ENCODE data around the gene PRADC1.

PRADC1 gene

DNA sequence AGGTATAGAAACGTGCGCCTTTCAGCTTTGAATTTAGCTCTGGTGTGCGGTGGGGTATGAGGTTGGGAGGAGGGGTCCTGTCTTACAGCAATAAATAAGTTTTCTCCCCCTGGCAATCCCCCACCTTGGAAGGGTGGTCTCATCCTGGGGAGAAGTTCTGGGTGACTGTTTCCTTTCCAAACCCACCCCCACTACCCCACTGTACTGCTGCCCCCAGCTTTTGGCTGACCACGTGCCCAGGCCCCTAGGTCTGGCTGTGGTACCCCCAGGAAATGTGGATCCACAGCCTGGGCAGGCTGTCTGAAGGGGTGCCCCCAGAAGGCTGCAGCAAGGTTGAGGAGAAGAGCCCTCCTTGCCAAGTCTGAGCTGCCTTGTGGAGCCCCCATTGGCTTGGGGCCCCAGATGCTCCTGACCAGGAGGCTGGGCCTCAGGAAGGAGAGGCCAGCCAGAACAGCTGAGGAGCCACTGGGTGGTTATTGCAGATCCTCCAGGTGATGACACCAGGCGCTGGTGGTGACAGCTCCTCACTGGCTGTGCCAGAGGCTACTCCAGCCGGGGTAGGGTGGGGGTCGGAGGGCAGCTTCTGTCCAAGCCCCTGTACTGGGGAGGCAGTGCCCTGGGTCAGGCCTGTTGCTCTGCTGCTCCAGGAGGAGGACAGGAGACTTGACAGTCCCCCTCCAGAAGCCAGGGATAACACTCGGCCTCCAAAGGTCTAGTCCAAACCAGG is 25.3 kb upstream of the PRADC1 start:
- DNase-seq = no peak

DNA sequence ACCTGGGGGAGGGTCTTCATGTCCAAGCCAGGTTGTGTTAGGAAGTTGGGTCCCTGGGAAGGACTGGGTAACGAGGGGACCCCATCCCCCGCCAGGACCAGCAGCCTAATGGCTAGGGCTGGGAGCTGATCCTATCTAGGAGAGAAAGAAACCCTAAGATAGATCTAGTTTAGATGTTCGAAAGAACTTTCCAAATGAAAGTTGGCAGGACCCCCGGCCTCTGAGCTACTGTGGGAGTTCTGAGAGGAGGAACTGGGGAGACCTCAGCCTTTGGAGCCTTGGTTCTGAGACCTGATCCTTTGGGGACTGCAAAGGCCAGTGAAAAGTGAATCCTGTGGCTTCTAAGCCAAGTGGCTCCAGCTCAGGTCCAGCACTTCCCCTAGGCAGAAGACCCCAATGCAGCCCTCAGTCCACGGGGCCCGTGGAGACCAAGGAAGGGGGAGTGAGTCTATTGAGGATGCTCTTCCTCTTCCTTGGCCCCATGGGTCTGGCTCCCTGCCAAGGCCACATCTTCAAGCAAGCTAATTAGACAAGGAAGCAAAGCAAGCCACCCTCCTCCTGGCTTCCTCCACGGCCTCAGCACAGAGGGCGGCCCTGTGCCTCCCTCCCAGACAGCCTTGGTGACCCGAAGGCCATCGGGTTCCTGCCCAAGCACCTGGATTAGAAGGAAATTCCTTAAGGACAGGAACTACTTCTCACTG is 24.5 kb upstream of the PRADC1 start:
- no peak for DNase-seq

DNA sequence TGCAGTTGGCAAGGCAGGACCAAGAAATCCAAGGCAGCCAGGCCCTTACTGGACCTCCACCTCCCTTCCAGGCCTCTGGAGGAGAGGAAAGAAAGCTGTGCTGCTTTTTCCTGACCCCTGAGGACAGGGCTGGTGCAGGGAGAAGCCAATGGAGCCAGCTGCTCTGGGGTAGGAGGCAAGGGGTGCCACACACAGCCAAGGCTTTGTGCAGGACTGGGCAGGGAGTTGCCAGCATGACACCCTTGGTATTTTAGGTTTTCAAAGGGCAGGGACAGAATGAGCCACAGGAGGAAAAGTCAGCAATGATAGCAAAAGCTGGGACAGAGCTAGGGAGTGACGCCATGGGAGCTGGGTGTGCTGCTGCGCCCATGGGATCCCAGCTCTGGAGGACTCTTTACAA is 24.0 kb upstream of the PRADC1 start:
- DNase-seq = no peak

DNA sequence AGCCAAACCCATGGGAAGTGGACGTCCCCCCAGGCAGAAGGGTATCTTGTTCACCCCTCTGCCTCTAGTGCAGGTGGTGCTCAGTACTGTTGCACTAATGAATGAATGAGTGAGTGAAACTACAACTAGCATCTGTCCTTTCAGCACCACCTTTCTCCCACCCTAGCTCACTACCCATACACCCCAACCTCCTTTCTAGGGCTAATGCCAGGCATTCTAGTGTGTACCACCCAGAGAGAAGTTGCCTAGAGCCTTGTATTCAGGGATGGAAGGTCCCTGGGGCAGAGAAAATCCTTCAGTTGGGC is 23.5 kb upstream of the PRADC1 start:
- no peak for DNase-seq

DNA sequence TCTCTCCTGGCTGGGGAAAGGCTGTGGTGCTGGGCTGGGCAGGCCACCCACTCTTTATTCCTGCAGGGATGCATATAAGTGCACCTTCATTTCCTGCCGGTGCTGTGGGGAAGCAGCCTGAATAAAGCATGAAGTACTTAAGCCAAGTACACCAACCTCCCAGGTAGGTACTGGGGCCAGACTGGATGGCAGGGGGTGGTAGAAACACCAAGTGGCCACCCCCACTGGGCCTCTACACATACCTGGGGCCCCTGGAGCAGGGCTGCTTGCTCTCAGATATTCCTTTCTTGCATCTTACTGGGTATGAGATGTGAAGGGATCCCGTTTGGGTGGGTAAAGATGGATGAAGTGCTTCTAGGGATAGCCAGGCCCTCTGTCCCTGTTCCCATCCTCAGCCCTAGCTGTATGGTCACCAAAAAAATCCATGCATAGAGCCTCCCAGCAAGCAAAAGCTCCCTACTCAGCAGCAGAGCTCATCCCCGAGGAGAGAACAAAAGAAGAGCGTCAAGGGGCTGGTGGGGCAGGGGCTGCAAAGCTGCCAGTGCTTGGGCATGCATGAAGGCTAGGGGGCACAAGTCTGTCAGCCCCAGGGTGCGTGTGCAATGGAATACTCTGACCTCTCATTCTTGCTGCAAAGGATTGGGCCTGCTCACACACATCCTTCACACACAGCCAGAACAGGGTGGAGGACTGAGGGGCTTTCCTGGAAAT is 23.0 kb upstream of the PRADC1 start:
- DNase-seq = no peak

DNA sequence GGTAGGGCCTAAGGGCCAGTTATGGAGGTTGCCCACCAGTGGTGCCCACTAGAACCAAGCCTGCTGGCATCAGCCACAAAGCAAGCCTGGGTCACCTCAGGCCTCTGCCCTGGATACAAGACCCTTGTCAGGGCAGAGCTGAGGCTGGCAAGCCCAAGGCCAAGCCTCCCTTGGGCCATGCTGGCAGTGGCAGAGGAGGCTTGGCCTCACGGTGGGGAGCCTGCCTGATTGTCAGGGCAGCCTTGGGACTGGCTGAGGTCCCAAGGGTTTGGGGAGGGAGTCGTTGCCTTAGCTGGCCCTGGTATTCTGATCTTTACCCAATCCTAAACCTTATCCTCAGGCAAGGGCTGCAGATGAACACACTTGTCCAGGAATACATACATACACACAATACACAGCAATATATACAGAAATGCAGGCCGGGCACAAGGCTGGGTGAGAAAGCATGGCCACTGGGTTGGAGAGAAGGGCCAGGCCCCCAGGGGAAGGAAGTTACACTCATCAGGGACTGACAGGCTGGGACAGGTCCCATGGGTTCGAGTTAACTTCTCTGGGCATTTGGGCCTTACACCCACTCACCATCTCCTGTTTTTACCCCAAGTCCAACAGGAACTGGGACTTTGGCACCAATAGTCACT is 22.1 kb upstream of the PRADC1 start:
- DNase-seq = no peak

DNA sequence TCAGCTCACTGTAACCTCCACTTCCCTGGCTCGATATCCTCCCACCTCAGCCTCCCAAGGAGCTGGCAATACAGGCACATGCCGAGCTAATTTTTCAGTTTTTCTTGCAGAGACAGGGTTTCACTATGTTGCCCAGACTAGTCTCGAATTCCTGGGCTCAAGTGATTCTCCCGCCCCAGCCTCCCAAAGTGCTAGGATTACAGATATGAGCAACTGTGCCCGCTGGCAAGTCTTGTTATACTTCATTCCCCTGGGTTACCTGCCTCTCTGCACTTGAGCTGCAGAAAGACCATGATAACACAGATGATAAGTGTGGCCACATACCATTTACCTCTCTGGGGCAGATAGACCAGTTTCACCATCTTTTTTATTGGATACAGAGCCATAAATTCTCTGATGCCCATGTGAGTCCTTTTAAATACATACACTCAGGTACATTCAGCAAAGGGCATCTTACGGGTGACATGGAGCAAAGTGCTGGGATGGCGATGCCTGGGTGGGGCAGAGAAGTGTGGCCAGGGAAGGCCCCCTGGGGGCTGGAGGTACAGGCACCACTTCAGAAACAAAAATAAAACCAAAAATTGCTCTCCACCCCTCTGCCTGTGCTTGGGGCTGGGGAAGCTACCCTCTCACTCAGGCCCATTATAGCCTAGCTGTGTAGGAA is 21.4 kb upstream of the PRADC1 start:
- DNase-seq = no peak

DNA sequence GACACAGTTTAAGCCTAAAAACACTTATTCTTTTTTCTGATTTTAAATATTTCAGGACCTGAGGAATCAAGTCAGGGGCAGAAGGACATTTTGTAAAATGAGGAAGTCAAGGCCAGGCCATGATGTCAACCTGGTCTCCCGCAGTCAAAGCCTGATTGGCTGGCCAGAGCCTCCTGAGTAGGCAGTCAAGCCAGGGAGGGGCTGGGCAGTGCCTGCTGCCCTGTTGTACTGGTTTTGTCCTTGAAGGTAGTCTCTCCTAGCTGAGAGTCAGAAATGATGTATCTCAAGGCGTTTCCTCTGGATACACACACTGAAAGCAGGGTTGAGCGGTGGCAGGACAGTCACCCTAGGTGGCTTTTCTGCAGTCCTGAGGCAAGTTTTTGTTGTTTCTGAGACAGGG is 20.9 kb upstream of the PRADC1 start:
- no peak for DNase-seq

DNA sequence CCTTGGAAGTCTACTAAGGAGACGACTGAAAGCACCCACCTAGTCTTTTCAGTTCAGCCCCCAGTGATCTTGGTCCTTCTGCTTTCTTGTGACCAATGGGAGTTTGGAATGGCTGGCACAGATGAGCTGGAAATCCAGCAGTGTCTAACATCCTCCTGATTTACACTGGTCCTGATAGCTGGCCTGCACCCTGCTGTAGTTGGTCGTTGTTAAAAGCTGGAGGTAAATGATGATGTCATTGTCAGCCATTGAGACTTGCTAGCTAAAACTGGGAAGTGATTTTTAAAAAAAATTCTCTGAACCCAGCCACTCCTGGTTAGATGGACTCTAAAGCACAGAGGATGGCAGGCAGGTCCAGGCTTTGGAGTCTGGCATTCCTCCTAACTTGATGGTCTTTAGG is 20.4 kb upstream of the PRADC1 start:
- no peak for DNase-seq

DNA sequence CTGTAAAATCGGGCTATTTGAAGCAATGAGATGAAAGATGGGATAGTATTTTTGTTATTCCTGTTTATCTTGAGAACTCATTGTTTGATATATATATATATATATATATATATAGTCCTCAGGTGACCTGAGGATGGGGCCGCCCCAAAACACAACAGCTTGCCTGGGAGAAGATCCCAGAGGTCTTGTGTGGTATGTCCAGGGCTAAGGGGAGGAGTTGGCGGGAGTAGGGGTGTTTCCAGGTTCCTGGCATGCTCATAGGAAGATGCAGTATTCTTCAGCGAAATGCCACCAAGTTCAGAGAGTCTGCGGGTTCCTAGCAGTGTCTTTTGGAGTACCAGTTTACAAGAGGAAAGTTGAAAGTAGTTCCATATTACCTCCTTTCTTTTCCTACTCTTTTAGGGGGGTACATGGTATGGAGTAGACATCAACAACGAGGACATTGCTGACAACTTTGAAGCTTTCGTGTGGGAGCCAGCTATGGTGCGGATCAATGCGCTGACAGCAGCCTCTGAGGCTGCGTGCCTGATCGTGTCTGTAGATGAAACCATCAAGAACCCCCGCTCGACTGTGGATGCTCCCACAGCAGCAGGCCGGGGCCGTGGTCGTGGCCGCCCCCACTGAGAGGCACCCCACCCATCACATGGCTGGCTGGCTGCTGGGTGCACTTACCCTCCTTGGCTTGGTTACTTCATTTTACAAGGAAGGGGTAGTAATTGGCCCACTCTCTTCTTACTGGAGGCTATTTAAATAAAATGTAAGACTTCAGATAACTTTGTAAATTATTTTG is 19.4 kb upstream of the PRADC1 start:
- no peak for DNase-seq

DNA sequence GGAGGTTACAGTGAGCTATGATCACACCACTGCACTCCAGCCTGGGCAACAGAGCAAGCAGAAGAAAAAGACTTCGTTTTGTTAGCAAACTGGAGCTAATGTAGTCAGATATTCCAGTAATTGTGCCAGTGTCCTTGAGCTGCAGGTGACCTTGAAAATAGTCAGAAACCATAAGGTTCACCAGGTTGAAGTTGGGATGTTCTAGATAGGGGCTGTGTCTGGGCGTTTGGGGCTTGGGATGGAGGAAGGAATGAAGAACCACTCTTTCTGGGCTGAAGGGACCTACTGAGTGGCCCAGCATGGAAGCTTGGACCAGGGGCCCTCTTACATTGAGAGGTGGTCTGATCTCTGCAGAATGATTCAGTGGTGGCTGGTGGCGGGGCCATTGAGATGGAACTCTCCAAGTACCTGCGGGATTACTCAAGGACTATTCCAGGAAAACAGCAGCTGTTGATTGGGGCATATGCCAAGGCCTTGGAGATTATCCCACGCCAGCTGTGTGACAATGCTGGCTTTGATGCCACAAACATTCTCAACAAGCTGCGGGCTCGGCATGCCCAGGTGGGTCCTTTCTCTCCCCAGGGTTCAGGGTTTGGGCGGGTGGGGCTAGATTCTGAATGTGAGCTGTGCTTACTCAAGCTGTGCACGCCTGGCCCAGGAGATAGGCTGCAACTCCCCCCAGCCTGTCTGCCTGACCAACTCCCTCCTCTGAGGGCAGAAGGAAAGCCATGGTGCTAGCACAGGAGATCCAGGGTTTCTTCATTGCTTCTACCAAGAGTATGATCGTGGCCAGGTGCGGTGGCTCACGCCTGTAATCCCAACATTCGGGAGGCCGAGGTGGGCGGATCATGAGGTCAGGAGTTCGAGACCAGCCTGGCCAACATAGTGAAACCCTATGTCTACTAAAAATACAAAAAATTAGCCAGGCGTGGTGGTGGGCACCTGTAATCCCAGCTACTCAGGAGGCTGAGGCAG is 18.1 kb upstream of the PRADC1 start:
- DNase-seq = peak; percentile 49

DNA sequence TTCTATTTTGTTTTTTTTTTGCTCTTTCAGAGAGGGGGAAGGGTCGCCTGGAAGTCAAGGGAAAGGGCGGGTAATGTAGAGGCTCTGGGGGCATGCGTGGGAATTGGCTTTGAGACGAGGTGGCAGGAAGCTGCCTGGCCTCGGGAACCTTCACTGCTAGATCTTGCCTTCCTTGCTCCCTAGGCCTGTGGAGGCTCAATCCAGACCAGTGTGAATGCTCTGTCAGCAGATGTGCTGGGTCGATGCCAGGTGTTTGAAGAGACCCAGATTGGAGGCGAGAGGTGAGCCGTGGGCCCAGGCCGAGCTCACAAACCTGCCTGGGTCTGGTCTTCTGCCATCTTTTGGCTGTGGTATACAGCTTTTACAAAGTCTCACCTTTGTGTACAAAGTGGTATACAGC is 16.6 kb upstream of the PRADC1 start:
- no peak for DNase-seq

DNA sequence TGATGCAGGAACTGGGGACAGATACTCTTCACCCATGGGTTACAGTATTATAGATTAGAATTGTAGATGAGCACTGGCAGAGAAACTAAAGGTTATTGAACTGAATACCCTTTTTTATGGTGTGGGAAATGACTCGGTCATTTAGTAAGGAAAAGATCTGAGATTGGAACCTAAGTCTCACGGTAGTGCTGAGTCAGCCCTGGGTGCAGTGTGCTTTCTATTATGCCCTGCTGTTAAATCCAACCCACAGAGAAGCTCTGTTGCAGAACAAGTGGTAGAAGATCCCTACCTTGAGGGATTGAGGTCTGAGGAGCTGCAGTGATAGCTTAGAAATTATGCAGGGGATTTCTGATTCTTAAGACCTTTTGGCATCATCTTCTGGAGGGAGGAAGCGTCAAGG is 13.8 kb upstream of the PRADC1 start:
- DNase-seq = no peak

DNA sequence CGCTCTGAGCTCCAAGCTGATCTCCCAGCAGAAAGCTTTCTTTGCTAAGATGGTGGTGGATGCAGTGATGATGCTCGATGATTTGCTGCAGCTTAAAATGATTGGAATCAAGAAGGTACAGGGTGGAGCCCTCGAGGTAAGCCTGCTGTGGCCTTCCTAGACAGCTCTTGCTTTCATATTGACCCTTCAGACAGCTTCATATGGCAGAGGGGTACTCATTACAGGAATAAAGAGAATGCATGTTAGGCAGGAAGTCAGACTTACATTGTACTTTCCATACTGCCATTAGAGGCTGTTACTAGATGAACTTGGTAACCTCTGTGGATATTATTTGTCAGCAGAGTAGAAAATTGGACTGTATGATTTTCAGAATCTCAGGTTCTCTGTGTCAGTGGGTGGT is 11.5 kb upstream of the PRADC1 start:
- DNase-seq = no peak

DNA sequence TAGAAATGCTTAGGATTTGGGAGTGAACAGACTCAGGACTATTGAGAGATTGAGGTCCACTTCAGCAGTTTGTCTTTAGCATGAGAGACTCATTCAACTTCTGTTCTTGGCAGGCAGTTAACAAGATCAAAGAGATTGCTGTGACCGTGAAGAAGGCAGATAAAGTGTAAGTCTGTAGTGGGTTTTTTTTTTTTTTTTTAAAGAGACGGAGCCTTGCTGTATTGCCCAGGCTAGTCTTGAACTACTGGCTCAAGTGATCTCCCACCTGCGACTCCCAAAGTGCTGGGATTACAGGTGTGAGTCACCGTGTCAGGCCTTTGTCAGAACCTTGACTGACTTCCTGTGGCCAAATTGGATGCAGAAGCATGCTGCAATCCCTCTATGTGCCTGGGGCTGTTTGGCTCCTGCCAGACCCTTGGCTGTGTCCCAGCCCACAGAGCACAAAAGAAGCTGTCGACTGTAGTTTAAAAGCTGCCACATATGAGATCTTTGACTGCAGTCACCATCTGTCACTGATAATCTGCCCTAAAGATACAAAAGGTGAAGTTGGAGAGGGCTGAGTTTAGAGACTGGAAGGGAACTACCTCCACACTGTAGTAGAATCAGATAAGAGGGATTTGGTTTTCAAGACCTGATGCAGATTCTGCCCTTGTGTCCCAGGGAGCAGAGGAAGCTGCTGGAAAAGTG is 11.0 kb upstream of the PRADC1 start:
- peak; percentile 89 for DNase-seq

DNA sequence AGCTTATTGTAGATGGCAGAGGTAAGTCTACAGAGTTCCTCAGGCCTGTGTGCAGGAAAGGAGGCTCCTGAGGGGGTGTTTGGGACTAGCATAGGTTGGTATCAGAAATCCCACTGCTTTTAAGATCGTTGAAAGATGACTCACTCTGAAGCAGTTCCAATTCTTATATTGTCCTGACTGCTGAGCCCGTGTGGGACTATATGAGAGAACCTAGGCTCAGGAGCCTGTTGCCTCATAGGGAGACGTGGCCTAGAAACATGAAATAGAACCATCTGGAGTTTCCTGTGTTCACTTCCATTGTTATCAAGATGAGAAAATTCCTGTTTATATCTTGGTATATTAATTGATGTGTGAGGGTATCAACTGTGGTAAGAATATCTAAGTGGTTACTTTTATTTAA is 6.7 kb upstream of the PRADC1 start:
- DNase-seq = no peak

DNA sequence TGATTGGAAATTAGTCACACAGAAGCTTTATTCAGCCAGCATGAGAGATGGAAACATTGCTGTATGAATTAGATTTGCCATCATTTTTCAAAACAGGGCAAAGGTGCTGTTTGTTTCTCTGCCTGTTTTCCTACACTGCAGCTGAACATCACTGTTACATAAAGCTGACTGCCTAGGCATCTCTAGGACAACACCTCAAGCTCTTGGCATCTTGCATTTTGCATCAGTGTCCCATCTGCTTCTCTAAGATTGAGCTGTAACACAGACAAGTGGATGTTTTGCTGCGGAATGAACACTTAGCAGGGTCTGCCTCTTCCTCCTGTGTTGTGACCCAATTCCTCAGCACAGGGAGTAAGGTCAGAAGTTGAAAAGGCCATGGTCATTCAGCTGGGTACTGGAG is 5.9 kb upstream of the PRADC1 start:
- DNase-seq = no peak

DNA sequence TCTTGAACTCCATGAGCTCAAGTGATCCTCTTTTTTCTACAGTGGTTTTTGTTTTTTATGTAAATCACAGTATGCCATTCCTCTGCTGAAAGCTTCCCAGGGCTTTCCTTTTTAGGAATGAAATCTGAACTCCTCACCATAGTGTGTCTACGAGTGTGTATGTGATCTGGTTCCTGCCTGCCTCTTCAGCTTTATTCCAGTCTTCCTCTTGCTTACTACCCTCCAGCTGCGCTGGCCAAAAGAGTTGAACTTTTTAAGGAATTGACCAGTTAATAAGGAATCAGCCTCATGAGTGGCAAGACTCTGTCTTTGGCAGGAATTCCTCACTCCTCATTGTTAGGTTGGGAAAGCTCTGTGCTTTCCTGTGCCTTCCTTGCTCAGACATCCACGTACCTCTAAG is 5.1 kb upstream of the PRADC1 start:
- no peak for DNase-seq

DNA sequence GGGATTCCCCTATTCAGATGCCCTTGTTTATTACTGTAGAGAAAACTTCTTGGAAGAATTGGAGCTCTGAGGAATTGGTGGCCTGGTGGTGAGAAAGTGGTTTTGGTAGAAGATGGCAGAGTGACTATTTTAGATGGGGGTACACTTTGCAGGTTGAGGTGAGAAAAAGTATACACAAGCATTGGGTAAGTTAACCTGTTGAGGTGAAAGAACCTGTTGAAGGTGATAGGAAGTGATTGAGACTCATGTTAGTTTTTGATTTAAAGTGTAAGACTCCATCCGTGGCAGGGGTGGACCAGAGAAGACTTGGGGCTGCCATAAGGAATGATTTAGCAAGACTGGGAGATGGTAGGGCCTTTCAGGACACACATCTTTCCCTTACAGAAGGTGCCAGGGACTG is 4.1 kb upstream of the PRADC1 start:
- no peak for DNase-seq

DNA sequence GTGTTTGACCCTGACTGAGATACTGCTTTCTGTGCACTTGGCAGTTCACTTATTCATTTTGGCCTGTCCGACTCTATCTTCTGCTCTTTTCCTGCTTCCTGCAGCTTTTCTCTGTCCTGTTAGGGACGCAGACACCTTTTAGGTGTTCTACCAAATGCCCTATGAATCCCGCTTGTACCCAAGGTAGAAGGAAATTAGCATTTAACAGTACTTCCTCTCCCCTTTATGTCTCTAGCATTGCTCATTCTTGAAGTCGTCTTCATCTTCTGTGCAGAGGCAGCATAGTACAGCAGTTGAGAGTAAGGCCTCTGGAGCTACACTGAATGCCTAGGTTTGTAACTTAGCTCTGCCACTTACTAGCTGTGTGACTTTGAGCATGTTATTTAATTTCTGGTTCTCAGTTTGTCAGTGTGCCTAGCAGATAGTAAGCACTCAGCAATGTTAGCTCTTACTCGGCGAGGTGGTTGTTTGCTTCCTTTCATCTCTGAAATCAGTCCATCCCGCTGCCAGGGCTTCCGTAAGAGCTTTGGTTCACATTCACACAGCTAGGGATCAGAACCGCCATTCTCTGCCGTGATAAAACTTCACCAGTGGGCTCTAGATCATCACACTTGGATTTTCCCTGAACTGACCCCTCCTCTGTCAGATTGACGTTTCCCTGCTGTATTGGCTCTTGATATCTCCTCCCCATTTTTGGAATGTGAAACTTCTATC is 2.4 kb upstream of the PRADC1 start:
- no peak for DNase-seq

All from DMS79 (cell line).